Hepatocyte (in vitro differentiated cells): ENCODE results near the gene SERINC5. TPM values are rescaled to one million over a fixed set of nuclear protein-coding genes. Genes with fewer than 3 reads are reported as not detected.

ENCODE experiments used
- DNase-seq: peaks from one replicate; pipeline ENCODE4 v3.0.0-alpha.2; 2016; ENCODE audit warnings: low spot score
- H2AFZ ChIP-seq: fragments of 200-600 bp; sonication (generic); 2 replicates; pipeline ENCODE4 v1.6.0; 2016; ENCODE audit warnings: antibody characterized with exemption, mild to moderate bottlenecking
- H3K27ac ChIP-seq: fragments of 200-600 bp; sonication (generic); 2 replicates; pipeline ENCODE4 v1.5.1; 2016; ENCODE audit warnings: mild to moderate bottlenecking
- H3K27me3 ChIP-seq: fragments of 200-600 bp; sonication (generic); 2 replicates; pipeline ENCODE4 v1.6.1; 2016
- H3K36me3 ChIP-seq: fragments of 200-600 bp; sonication (generic); replicated peaks from 2 replicates; pipeline ENCODE4 v1.5.1; 2016; ENCODE audit warnings: low read depth; ENCODE audit not compliant: insufficient read depth
- H3K4me1 ChIP-seq: fragments of 200-600 bp; sonication (generic); 2 replicates; pipeline ENCODE4 v1.5.1; 2016; ENCODE audit warnings: mild to moderate bottlenecking, moderate library complexity; ENCODE audit not compliant: insufficient read depth
- H3K4me2 ChIP-seq: fragments of 200-600 bp; sonication (generic); 2 replicates; pipeline ENCODE4 v1.6.0; 2016
- H3K4me3 ChIP-seq: fragments of 200-600 bp; sonication (generic); 2 replicates; pipeline ENCODE4 v1.5.1; 2016; ENCODE audit warnings: mild to moderate bottlenecking
- H3K79me2 ChIP-seq: fragments of 200-600 bp; sonication (generic); 2 replicates; pipeline ENCODE4 v1.6.0; 2017; ENCODE audit warnings: mild to moderate bottlenecking
- H3K9me2 ChIP-seq: fragments of 200-600 bp; sonication (generic); replicated peaks from 2 replicates; pipeline ENCODE4 v1.6.0; 2017; ENCODE audit warnings: mild to moderate bottlenecking; ENCODE audit not compliant: insufficient read depth
- H3K9me3 ChIP-seq: fragments of 200-600 bp; sonication (generic); 2 replicates; pipeline ENCODE4 v1.5.1; 2016; ENCODE audit warnings: low read depth, mild to moderate bottlenecking
- H4K20me1 ChIP-seq: fragments of 200-600 bp; sonication (generic); 2 replicates; pipeline ENCODE4 v1.6.0; 2016; ENCODE audit warnings: mild to moderate bottlenecking; ENCODE audit not compliant: insufficient read depth, poor library complexity, severe bottlenecking
- EZH2 ChIP-seq: fragments of 200-600 bp; sonication (generic); IDR thresholded peaks from 2 replicates; pipeline ENCODE4 v1.6.1; 2016; ENCODE audit warnings: antibody characterized with exemption, mild to moderate bottlenecking, borderline replicate concordance
- EZH2phosphoT487 ChIP-seq: fragments of 200-600 bp; sonication (generic); IDR thresholded peaks from one replicate; pipeline ENCODE4 v1.6.1; 2018; ENCODE audit warnings: antibody characterized with exemption, mild to moderate bottlenecking, low read depth, moderate library complexity; ENCODE audit not compliant: unreplicated experiment, severe bottlenecking
- WGBS: methylation state at CpG from one replicate; pipeline ENCODE4 v1.1.6; 2016; ENCODE audit warnings: low lambda C conversion rate; ENCODE audit errors: missing lambda C conversion rate; 5-methylcytosine and 5-hydroxymethylcytosine counted together
- polyA plus RNA-seq: library from polyadenylated mRNA; unstranded; fragments of >200 nt; fragmentation: Nextera tagmentation; extraction: Ambion mirVana; gene quantifications from 2 replicates; pipeline ENCODE4 v1.2.1, GENCODE V29; 2016
- total RNA-seq: library from RNA; depleted of rRNA; stranded (reverse); fragments of >200 nt; gene quantifications from 2 replicates; pipeline ENCODE4 v1.2.3, GENCODE V29; 2014
- TF ChIP-seq, protein P1 (sequence below): fragments of 200-600 bp; sonication (generic); IDR thresholded peaks from 2 replicates; pipeline ENCODE4 v1.5.1; 2016; ENCODE audit warnings: antibody characterized with exemption, mild to moderate bottlenecking; ENCODE audit not compliant: poor library complexity

Gene SERINC5
- total and polyA plus RNA-seq, 2 experiments from 2014 or later, result 19.3 to 70.2 TPM

DNA sequence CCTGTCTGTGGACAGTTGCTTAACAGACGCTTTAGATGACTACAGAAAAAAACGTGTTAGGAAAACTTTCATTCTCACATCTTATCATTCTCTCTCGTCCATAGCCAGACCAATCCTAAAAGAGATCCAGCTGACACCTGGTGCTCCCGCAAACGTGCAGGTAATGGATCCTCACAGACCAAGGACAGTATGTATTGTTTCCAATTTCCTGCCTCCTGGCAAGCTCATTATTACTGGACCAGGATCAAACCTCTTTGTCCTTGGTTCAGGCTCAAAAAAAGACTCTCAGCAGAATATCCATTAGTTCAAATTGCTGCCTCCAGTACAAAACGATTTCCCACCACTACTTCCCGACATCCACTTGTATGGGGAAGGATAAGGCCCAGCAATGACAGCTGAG lies 62.4 kb downstream of the SERINC5 start:
- peaks cover 5% of the 10 kb centered on the region for H4K20me1 ChIP-seq
- no peak overlapping the region for H2AFZ ChIP-seq
- peak overlapping the region; percentile 21 for H3K4me2 ChIP-seq
- no peaks in the 10 kb centered on the region for H3K9me3 ChIP-seq
- TF ChIP-seq, protein P1, sequence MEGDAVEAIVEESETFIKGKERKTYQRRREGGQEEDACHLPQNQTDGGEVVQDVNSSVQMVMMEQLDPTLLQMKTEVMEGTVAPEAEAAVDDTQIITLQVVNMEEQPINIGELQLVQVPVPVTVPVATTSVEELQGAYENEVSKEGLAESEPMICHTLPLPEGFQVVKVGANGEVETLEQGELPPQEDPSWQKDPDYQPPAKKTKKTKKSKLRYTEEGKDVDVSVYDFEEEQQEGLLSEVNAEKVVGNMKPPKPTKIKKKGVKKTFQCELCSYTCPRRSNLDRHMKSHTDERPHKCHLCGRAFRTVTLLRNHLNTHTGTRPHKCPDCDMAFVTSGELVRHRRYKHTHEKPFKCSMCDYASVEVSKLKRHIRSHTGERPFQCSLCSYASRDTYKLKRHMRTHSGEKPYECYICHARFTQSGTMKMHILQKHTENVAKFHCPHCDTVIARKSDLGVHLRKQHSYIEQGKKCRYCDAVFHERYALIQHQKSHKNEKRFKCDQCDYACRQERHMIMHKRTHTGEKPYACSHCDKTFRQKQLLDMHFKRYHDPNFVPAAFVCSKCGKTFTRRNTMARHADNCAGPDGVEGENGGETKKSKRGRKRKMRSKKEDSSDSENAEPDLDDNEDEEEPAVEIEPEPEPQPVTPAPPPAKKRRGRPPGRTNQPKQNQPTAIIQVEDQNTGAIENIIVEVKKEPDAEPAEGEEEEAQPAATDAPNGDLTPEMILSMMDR, result no peak
- no peak for TF ChIP-seq EZH2phosphoT487
- no peak for DNase-seq
- no peaks in the 10 kb centered on the region for H3K36me3 ChIP-seq
- no peak overlapping the region for H3K4me3 ChIP-seq
- peaks cover 99% of the 10 kb centered on the region for H3K79me2 ChIP-seq
- no peaks in the 10 kb centered on the region for H3K27me3 ChIP-seq
- H3K9me2 ChIP-seq, result no peaks in the 10 kb centered on the region
- peaks cover 33% of the 10 kb centered on the region for H3K4me1 ChIP-seq
- peak overlapping the region; percentile 44 for H3K27ac ChIP-seq
- WGBS, result 36% methylated on average over 7 of the region's 7 CpGs

DNA sequence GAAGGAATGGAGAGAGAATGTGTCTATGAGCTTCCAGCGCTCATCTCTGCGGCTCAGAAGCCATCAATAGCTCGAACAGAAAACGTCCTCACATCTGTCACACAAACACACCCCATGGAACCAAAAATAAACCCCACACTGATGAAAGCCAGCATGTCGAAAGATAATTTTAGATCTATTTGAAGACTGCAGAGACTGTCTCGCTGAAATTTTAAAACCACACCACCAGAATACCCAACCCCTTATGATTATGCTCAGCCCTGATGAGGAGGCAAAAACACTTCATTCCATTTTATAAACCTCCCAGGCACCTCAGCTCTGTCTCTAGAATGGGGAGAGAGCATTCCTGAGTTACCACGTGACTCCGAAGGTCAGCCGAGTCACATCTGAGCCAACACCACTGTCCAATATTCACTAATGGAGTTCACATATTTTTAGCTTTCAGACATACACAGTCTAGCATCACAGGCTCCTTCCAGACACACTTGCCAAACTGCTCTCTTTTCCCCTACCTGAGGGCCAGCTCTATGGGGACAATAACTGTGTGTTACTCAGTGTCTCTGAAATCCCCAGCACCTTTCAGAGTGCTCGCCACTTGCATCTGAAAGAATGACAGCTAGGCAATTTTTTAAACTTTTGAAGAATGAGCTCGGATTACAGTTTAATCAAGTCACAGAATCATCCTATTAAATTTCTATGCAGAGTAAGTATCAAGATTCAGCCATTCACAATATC lies 63.2 kb downstream of the SERINC5 start:
- no peak for DNase-seq
- Histone ChIP-seq H3K79me2 (peaks cover 100% of the 10 kb centered on the region), H3K9me2 (no peaks in the 10 kb centered on the region), H3K4me3 (no peak overlapping the region), H3K27ac (peak overlapping the region; percentile 44), H3K36me3 (no peaks in the 10 kb centered on the region), H3K4me1 (peaks cover 34% of the 10 kb centered on the region), H3K27me3 (no peaks in the 10 kb centered on the region), H3K9me3 (no peaks in the 10 kb centered on the region), H2AFZ (no peak overlapping the region), H3K4me2 (peak overlapping the region; percentile 50), H4K20me1 (peaks cover 5% of the 10 kb centered on the region)
- no peak for TF ChIP-seq EZH2
- no peak for TF ChIP-seq EZH2phosphoT487
- TF ChIP-seq, protein P1, result no peak
- 70% methylated on average over 11 of the region's 11 CpGs for WGBS

DNA sequence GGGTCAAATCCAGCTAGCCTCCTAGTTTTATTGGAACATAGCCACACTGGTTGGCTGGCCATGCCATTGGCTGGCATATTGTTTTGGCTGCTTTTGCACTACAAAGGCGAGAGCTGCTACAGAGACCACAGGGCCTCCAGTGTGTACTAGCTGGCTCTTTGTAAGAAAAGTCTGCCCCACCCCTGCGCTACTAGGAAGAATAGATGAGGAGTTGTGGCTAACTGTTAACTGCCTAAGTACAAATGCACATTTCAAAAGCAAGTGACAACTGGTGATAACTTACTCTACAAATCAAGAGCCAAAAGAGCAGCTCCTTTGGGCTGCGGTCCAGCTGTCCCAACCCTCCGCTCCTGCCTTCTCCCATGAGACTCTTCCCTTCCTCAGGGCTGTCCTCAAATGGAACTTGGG lies 63.9 kb downstream of the SERINC5 start:
- Histone ChIP-seq H3K27ac (peak overlapping the region; percentile 44), H3K27me3 (no peaks in the 10 kb centered on the region), H2AFZ (no peak overlapping the region)

More for the DNA sequence above, 63.9 kb downstream of the SERINC5 start:
- Histone ChIP-seq H3K4me3 (no peak overlapping the region), H4K20me1 (peaks cover 5% of the 10 kb centered on the region), H3K4me2 (peak overlapping the region; percentile 50), H3K9me3 (no peaks in the 10 kb centered on the region), H3K9me2 (no peaks in the 10 kb centered on the region), H3K36me3 (no peaks in the 10 kb centered on the region), H3K4me1 (peaks cover 39% of the 10 kb centered on the region), H3K79me2 (peaks cover 100% of the 10 kb centered on the region)
- DNase-seq, result no peak
- WGBS, result 84% methylated on average over 4 of the region's 4 CpGs
- TF ChIP-seq EZH2phosphoT487 (no peak), EZH2 (no peak)
- TF ChIP-seq, protein P1, result no peak
